ENCODE results near the gene OR8D2. TPM values are rescaled to one million over a fixed set of nuclear protein-coding genes. Genes with fewer than 3 reads are reported as not detected.

OR8D2 gene, protein sequence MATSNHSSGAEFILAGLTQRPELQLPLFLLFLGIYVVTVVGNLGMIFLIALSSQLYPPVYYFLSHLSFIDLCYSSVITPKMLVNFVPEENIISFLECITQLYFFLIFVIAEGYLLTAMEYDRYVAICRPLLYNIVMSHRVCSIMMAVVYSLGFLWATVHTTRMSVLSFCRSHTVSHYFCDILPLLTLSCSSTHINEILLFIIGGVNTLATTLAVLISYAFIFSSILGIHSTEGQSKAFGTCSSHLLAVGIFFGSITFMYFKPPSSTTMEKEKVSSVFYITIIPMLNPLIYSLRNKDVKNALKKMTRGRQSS
- total RNA-seq, result not detected
- long read RNA-seq, result 0 reads

DNA sequence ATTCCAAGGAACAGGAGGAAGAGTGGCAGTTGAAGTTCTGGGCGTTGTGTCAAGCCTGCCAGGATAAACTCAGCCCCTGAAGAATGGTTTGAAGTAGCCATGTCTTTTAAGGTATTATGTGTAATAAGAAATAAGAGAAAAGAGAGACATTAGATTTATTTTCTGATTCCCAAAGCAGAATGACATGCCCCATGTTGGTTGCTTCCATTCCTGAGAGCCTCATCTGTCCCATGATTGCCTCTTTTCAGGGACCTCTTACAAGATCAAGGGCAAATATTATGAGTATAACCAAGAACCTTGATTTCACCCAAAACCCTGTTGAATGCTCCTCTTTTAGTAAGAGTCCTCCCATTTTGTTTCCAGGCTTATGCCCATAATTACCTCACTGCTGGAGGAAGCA is at the start of gene OR8D2:
OR8D2 (minus strand) TSS at position 101 of the 400 bp plus-strand sequence; CDS start at position 101, 0 bp downstream.
- DNase-seq (no peak), ATAC-seq (no peak)
- intact Hi-C loops (cut with micrococcal nuclease), result no loop called here

DNA sequence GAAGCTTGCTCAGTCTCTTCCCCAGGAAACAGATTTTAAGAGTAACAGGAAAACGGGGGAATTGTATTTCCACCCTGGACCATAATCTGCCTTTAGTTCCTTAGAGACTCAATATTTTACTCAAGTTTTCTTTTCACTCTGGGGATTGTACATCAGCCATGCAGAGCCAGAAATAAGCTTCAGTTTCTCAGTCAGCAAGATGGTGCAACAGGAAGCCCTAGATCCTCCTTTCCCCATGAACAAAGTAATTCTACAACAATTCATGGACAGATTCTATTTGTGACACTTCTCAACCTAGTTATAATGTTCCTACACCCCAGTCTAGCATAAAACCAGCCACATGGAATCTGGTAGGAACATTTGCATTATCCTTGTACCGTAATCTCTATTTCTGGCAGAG is 39.6 kb upstream of the OR8D2 start:
- intact Hi-C loops (cut with micrococcal nuclease), result no loop called here
- ATAC-seq, result no peak
- no peak for DNase-seq

DNA sequence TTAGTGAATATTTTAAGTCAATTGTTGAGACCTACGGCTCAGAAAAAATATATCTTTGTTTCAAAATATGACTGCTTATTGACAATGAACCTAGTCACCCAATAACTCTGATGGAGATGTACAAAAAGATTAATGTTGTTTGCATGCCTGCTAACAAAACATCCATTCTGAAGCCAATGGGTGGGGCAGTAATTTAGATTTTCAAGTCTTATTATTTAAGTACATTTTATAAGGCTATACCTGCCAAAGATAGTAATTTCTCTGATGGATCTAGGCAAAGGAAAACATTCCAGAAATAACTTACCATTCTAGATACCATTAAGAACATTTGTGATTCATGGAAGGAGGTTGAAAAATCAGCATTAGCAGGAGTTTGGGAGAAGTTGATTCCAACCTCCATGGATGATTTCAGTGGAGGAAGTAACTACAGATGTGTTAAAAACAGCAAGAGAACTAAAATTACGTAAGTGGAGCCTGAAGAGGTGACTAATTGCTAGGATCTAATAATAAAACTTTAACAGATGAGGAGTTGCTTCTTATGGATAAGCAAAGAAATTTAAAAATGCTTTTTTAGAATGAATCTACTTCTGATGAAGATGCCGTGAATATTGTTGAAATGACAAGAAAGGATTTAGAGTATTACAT is 26.4 kb upstream of the OR8D2 start:
- DNase-seq, result no peak
- no peak for ATAC-seq
- intact Hi-C loops (cut with micrococcal nuclease), result no loop called here

DNA sequence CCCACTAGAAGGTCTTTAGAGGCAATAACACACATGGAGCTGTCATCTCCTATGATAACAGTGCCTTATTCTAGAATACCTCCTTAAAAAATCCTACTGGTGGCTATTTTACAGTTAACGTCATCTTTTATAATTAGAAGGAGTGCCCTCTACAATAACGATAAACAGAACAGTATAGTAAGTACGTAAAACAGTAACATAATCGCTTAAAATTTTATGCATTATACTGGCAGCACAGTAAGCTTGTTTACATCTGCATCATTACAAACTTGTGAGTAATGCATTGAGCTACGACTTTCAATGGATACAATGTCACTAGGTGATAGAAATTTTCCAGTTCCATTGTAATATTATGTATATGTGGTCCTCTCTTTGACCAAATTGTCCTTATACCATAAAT is 24.3 kb upstream of the OR8D2 start:
- no peak for ATAC-seq
- DNase-seq, result no peak
- intact Hi-C loops (cut with micrococcal nuclease), result no loop called here

DNA sequence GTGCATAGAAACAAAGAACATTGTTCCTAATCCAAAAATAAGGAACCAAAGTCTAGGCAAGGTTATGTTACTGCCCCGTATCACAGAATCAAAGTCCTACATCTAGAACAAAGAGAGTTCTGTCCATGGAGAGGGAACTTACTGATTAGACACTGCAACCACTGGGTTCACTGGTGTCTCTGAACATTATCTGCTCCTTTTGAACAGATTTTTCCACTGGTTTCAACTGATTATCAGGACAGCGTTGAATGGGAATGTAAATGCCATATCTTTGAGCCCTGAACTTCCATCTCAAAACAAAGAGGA is 20.1 kb upstream of the OR8D2 start:
- ATAC-seq (no peak), DNase-seq (no peak)
- intact Hi-C loops (cut with micrococcal nuclease), result no loop called here

DNA sequence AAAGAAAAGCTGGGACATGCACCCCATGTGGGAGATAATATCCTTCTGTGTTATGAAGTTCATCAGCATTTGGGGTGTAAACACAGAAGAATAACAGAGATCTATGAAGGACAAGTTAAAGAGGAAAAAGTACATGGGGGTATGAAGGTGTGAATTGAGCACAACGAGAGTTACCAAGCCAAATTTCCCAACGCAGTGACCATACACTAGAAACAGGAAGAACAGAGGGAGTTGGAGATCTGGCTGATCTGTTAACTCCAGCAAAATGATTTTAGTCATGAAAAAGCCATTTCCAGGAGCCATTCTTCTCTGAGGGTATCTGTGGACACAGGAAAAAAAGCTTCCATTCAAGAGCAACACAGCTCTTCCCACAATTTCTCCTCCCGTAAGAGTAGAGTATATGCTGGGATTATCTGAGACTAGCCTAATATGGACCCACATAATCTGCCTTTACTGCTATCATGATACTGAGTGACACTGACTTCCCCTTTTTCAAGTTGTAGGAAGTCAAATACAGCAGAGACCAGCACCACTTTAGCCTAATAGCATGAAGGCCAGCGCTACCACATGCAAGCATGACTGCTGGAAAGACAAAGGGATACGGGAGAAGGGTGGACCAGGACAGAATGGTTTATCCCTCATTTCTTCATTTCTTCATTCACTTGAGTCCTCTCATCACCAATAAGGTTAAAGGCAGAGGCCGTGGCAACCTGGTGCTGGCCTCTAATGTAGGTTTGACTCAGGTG is 19.6 kb upstream of the OR8D2 start:
- ATAC-seq, result no peak
- DNase-seq, result no peak
- intact Hi-C loops (cut with micrococcal nuclease), result no loop called here

DNA sequence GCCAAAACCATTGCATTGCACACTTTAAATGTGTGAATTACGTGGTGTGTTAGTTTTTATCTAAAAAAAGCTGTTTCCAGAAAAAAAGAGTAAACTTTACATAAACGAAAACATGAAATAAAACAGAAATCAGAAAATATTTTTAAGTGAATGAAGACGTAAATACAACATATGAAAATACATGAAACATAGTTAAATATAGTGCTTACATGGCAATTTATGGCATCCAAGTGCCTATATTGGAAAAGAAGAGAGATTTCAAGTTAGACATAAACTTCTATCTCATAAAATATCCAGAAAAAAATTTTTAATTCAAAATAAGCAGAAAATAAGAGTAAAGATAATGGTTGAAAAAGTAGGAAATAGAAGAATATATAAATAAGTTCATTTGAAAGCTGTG is 11.9 kb upstream of the OR8D2 start:
- intact Hi-C loops (cut with micrococcal nuclease), result no loop called here
- DNase-seq, result no peak
- no peak for ATAC-seq

DNA sequence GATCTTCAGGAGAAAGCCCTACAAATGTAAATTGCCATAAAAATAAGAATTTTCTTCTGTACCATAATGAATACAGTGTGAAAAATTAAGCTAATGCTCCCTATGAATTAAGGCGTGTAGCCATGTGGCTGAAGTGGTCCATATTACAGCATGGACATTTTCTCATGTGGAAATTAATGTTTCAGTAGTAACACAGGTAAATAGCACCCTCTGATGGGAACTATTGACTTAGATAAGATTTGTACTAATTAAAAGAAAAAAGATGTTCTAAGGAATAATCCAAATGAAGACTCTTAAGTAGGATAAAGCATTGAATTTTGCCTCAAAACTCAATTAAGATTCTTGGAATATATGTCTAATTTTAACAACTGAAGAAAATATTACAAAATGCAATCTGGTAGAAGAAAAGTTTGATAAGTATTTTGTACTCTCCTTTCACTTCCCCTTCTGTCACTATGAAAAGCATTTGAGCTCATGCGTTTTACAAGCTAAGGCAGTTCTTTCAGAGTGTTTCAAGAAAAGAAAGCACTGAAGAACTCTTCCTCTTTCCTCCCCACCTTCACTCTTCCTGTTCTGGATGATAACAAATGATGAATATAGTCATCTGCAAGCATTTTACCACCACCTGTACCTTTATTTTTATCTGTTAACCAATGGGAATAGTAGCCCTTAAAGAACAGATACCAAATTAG is 9.9 kb upstream of the OR8D2 start:
- DNase-seq (no peak), ATAC-seq (no peak)
- intact Hi-C loops (cut with micrococcal nuclease), result no loop called here

DNA sequence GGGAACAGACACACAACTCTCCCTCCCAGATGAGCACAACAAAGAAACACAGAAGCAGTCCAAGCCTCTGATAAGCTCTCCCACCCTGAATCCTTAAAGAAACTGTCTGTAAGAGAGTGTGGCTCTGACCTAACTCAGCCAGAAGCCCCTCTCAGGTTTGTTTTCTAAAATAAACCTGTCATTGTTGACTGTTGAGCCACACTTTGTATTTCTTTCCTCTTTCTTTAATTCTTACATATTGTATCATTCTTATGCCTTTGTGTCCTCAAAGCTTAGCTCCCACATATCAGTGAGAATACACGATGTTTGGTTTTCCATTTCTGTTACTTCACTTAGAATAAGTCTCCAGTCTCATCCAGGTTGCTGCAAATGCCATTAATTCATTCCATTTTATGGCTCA is 7.8 kb upstream of the OR8D2 start:
- DNase-seq (no peak), ATAC-seq (no peak)
- intact Hi-C loops (cut with micrococcal nuclease), result no loop called here

DNA sequence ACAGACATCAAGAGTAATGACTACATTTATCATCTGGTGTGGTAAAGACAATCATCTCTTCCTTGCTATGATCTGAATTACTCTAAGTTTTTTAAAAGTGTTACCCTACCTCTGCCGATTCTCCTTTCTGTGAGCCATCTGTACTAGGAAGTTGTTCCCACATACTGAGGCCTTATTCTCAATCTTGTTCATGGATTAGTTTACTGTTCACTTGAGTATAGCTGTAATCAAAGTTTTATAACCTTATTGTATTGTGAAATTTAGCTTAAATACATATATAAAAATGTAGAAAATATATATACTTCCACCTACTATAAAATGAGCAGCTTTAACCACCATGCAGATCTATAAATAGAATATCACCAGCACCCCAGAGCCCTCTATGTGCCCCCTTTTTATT is 2.4 kb upstream of the OR8D2 start:
- intact Hi-C loops (cut with micrococcal nuclease), result no loop called here

DNA sequence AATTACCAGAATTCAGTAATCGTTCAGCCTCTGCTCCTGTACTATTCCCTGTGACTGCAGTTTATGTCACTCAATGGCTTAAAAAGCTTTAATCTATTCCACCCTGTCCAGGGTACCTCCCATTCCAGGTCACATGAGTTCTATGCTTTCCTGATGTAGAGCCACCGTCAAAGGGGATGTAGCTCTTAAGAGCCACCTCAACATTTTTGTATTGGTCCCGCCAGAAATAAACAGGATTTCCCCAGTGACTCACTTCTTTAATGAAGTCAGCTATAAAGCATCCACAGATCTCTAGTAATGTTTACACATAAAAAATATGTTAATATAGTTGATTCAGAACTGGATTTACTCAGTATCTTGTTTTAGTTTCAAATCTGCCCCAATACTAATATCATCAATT is 4.9 kb downstream of the OR8D2 start:
- intact Hi-C loops (cut with micrococcal nuclease), result no loop called here
- DNase-seq, result no peak

More for the DNA sequence above, 2.4 kb upstream of the OR8D2 start:
- DNase-seq (no peak), ATAC-seq (no peak)

DNA sequence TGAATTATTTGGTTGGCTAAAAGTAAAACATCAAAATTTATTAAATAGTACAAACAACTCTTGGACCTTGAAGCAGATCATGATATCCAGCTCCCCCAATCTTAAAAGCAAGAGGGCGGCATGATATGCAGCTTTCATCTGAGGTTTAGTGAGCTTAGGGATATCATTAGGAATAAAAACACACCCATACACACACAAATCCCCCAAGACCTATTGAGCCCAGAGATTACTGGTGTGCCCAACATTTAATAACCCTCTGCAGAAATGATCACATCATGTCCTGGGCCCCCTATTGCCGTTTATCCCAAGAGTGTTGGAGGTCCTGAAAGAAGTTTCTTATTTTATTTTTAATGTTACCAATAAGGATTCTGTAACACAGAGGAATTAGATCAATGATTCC is 6.1 kb downstream of the OR8D2 start, which contains the start of gene OR8D1:
OR8D1 (minus strand) TSS at position 101 of the 400 bp plus-strand sequence. CDS start 3,183 bp downstream, outside the sequence.
- no peak for DNase-seq
- no peak for ATAC-seq
- intact Hi-C loops (cut with micrococcal nuclease), result no loop called here

More for the DNA sequence above, 4.9 kb downstream of the OR8D2 start:
- ATAC-seq, result no peak

DNA sequence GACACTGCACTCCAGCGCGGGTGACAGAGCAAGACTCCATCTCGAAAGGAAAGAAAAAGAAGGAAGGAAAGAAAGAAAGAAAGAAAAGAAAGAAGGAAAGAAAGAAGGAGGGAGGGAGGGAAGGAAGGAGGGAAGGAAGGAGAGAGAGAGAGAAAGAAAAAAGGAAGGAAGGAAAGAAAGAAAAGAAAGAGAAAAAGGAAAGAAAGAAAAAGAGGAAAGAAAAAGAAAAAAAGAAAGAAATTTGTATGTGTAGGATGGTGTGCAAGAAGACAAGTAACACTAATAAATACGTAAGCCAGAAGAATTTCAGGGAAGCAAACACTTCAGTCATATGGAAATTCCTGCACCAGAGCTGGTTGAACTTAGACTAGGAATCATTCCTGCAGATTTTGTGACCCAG is 6.9 kb downstream of the OR8D2 start:
- DNase-seq (no peak), ATAC-seq (no peak)
- intact Hi-C loops (cut with micrococcal nuclease), result no loop called here

DNA sequence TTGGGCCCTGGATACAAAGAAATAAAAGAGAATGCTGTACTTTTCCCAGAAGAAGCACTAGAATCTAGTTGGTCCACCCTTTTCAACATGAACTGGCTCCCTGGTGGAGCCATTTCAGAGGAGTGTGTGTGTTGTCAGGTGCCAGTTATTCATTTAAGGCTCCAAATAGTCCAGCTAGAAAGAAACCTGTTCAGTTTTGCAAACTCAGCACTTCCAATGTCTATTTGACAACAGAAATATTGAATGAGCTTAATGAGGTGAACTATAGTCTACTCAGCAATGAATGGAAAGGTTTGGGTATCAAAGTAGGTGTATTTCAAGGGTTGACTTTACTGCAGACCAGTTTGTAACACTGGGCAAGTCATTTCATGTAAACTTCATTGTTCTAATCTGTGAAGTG is 8.3 kb downstream of the OR8D2 start:
- no peak for ATAC-seq
- intact Hi-C loops (cut with micrococcal nuclease), result no loop called here

DNA sequence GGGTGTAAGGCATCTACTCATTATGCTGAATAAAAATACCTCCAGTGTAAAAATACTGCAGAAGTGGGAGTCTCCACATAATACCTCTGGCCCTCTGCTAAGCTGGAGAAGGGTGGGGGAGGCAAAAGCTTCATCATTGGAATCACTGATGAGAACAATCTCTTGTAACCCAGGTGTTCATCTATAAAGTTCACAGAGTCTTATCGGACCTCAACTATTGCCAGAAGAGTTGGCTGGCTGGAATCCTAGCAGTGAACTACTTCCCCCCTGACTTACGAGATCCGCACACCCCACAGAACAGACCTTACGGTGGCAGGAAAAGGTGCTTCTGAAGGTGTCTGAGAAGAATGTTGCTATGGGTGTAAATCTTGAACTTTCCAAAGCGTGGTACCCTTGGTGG is 8.7 kb downstream of the OR8D2 start:
- no peak for ATAC-seq
- intact Hi-C loops (cut with micrococcal nuclease), result no loop called here
- no peak for DNase-seq

More for the DNA sequence above, 8.3 kb downstream of the OR8D2 start:
- no peak for DNase-seq

DNA sequence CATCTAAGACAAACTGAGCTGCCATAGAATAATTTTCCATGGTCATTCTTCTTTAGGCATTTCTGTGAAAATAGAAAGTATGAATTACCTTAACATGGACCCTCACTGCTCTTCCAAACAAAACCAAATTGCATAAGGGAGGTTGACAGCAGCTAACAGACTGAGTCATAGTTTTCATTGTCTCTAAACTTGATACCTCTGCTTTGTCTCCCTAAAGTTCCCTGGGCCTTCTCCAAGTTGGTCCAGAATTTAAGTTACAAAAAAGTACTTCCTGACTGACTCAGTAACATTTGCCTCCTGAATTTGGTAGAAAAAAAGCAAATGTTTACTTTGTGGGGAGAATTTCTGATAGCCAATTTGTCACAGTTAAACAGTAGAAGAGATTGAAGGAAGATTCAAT is 9.3 kb downstream of the OR8D2 start:
- DNase-seq, result no peak
- intact Hi-C loops (cut with micrococcal nuclease), result no loop called here
- ATAC-seq, result no peak

DNA sequence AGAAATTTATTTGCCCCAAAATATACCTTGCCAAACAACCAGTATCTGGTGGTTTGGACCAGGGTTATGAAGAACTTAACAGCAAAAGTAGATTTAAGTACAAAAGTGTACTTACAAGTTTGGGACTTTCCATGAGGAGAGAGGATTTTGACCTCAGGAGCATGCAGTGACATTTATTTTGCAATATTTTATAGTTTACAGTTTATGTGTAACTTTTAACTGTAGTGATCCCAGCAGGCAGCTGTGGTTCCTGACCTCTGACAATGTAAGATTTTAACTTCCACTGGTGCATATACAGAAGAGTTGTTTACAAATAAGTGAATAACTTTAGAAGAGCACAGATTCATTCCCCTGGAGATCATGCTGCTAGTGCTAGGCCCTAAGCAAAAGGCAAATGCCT is 12.9 kb downstream of the OR8D2 start:
- no peak for ATAC-seq
- no peak for DNase-seq
- intact Hi-C loops (cut with micrococcal nuclease), result no loop called here

DNA sequence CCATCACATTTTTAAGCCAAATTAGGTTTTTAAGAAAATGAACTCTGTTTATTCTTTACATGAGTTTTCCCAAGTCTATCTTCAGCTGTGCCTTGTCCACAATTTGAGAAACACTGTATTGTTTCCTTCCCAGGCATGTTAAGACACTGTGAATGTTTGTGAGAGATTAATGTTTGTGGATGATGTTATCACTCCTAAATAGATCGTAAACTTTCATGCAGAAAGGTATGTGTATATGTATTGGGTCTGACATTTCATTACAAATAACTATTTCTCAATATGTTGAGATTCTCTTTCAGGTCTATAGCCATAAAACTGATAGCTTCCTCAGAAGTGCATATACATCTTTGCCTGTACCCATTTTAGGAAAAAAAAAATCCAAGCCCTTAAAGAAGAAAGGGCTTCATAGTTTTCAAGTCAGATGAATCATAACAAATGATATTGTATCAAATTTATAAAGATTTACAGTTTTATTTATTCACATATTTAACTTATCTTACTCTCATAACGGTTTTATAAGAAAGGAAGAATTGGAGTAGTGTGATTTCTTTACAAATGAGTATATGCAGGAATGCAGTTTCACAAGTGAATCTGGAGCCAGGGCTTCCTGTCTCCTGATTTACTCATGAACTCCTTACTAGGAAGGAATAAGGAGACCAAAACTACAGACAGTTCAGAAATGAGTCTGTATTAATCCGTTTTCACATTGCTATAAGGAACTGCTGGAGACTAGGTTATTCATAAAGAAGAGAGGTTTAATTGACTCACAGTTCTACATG is 17.5 kb downstream of the OR8D2 start:
- ATAC-seq (no peak), DNase-seq (no peak)
- intact Hi-C loops (cut with micrococcal nuclease), result no loop called here

DNA sequence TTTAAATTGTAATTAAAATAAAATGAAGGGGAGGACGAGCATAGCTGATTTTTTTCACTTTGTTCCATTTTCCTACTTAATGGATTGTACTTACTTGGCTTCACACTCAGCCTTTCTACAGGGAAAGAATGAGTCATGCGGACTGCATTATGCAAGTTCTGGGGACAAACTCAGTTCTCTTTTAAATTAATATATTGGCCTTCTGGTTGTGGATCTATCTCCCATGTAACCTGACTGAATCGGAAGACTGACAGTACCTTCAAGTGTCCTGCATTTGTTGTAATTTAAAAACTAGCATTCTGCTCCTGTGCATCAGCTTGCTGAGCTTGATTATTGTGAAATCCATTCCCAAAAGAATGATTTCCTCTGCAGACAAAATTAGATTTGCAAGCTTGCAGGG is 18.4 kb downstream of the OR8D2 start:
- ATAC-seq (no peak), DNase-seq (no peak)
- intact Hi-C loops (cut with micrococcal nuclease), result no loop called here

All from left ventricle myocardium superior (tissue), 1 donor.